Esophagus (tissue), 2 donors: ENCODE measurements around the gene NOTCH2. TPM values are rescaled to one million over a fixed set of nuclear protein-coding genes. Genes with fewer than 3 reads are reported as not detected.

Experiments used
- H3K27ac ChIP-seq, 2 donors: one replicate each; pipeline ENCODE4 v1.5.1; 2013; ENCODE audit warnings: low read depth in 2 of 2, mild to moderate bottlenecking in 2 of 2, inconsistent platforms in 1 of 2, low read length in 1 of 2, moderate library complexity in 1 of 2
- H3K27me3 ChIP-seq, 2 donors: one replicate each; pipeline ENCODE4 v1.6.1; 2013; ENCODE audit warnings: low read length in 2 of 2, control low read depth in 1 of 2, mild to moderate bottlenecking in 1 of 2; ENCODE audit not compliant: insufficient read depth in 2 of 2, control insufficient read depth in 1 of 2
- H3K36me3 ChIP-seq, 2 donors: one replicate each; pipeline ENCODE4 v1.6.1; 2013; ENCODE audit warnings: low read length in 1 of 2; ENCODE audit not compliant: control insufficient read depth in 2 of 2, insufficient read depth in 2 of 2
- H3K4me1 ChIP-seq, 2 donors: one replicate each; pipeline ENCODE4 v1.6.1; 2013; ENCODE audit warnings: low read length in 1 of 2; ENCODE audit not compliant: control insufficient read depth in 2 of 2, insufficient read depth in 2 of 2
- H3K4me3 ChIP-seq, 2 donors: one replicate each; pipeline ENCODE4 v1.5.1; 2013; ENCODE audit warnings: low read length in 2 of 2, mild to moderate bottlenecking in 2 of 2, low read depth in 1 of 2, moderate library complexity in 1 of 2
- H3K9me3 ChIP-seq, 2 donors: one replicate each; pipeline ENCODE4 v1.6.1; 2013; ENCODE audit warnings: mild to moderate bottlenecking in 2 of 2, low read depth in 1 of 2, low read length in 1 of 2, moderate library complexity in 1 of 2; ENCODE audit not compliant: control insufficient read depth in 2 of 2, insufficient read depth in 1 of 2
- WGBS, 2 donors: extraction: QIAGEN DNeasy Blood & Tissue Kit; methylation state at CpG; one replicate each; pipeline ENCODE4 v1.1.7; 2013; 5-methylcytosine and 5-hydroxymethylcytosine counted together
- polyA plus RNA-seq, 2 donors: library from polyadenylated mRNA; stranded (reverse); fragments of 200-250 nt; gene quantifications; one replicate each; pipeline ENCODE4 v1.2.3, GENCODE V29; 2013
- donor health status: healthy with polysubstance abuse.
- donor health status: Bipolar disorder and iron deficiency.

The NOTCH2 gene
- polyA plus RNA-seq, 2 donors = 12.5 TPM

DNA sequence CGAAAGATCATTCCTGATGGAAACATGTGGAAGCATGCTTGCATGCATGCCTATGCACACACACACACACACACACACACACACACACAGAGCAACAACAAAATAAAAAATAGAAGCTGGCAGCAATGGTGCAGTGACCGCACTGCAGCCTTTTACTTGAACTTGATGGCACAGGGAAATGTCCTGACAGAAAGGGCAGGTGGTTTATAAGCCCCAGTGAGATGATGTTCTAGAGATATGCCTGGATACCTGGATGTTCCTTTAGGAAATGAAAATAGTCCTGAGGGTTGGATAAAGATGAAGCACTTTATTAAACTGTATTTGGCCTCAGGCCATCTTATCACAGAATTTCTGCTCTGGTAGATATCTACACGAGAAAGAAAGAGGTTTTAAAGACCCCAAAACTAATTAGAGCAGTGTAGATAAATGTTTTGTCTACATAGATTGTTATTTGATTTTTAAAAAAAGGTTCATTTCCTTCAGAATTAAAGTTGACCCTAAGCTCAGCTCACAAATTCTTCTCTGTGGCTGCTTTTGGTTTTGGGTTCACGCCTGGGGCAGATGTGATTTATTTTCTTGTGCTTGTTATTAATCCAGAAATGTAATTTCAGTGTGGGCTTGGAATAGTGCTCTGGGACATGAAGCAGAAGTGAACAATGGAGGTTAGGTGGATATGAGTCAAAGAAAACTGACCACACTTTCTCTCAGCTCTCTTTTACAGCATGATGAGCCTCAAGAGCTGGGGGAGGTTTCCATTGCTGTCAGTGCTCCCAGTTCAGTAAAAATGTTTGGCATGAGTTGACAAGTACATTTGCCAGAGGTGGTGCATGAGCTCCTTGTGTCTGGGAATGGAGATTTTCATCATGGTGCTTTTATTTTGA is 196.1 kb downstream of the NOTCH2 start:
- Histone ChIP-seq H3K9me3 (no peaks in the 10 kb centered on the region), H3K36me3 (no peaks in the 10 kb centered on the region), H3K27ac (no peak overlapping the region), H3K4me1 (no peaks in the 10 kb centered on the region), H3K4me3 (no peak overlapping the region), H3K27me3 (no peaks in the 10 kb centered on the region)
- 54% methylated on average over 4 of the region's 4 CpGs for WGBS, 2 donors

DNA sequence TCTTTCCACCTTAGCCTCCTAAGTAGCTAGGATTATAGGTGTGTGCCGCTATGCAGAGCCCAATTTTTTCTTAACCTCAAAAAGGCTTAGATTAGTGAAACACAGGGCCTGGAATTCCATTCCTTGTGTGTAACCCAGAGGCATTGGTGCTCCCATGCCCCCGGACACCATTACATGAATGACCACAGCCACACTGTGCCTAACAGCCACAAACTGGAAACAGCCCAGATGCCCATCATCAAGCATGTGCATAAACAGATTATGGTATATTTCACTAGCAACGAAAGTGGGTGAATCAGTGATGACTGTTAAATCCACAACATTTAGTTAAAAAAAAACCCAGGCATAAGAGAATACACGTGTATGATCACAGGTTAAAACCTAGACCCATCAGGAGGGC is 197.6 kb downstream of the NOTCH2 start:
- Histone ChIP-seq H3K4me1 (no peaks in the 10 kb centered on the region), H3K4me3 (no peak overlapping the region), H3K9me3 (no peaks in the 10 kb centered on the region), H3K36me3 (no peaks in the 10 kb centered on the region), H3K27me3 (no peaks in the 10 kb centered on the region), H3K27ac (no peak overlapping the region)
- WGBS, 2 donors = 85 to 87% methylated on average over 4 of the region's 4 CpGs

- Histone ChIP-seq H3K4me1 (no peaks in the 10 kb centered on the region), H3K27ac (no peak overlapping the region), H3K4me3 (no peak overlapping the region), H3K9me3 (no peaks in the 10 kb centered on the region), H3K36me3 (no peaks in the 10 kb centered on the region), H3K27me3 (no peaks in the 10 kb centered on the region)
- 51 to 54% methylated on average over 20 of the region's 20 CpGs for WGBS, 2 donors
Observed at GRCh38 chr1:119870917-119871596, 198.4 kb downstream of the NOTCH2 start.

- Histone ChIP-seq H3K27me3 (no peaks in the 10 kb centered on the region), H3K4me1 (no peaks in the 10 kb centered on the region), H3K36me3 (no peaks in the 10 kb centered on the region), H3K9me3 (no peaks in the 10 kb centered on the region), H3K4me3 (no peak overlapping the region), H3K27ac (no peak overlapping the region)
- 76 to 84% methylated on average over 1 of the region's 1 CpG for WGBS, 2 donors
Observed at GRCh38 chr1:119869995-119870394, 199.5 kb downstream of the NOTCH2 start.

- 74 to 75% methylated on average over 2 of the region's 2 CpGs for WGBS, 2 donors
- H3K9me3 ChIP-seq = no peaks in the 10 kb centered on the region
- H3K4me1 ChIP-seq = no peaks in the 10 kb centered on the region
- H3K36me3 ChIP-seq = no peaks in the 10 kb centered on the region
- H3K4me3 ChIP-seq = no peak overlapping the region
- no peak overlapping the region for H3K27ac ChIP-seq
- H3K27me3 ChIP-seq = no peaks in the 10 kb centered on the region
Observed at GRCh38 chr1:119868176-119868575, 201.3 kb downstream of the NOTCH2 start.

GRCh38 chr1:119866451-119866850 is 203.0 kb downstream of the NOTCH2 start:
- Histone ChIP-seq H3K4me1 (no peaks in the 10 kb centered on the region), H3K4me3 (no peak overlapping the region), H3K9me3 (no peaks in the 10 kb centered on the region), H3K36me3 (no peaks in the 10 kb centered on the region), H3K27me3 (no peaks in the 10 kb centered on the region), H3K27ac (no peak overlapping the region)
- WGBS, 2 donors = 67 to 77% methylated on average over 3 of the region's 3 CpGs

- no peaks in the 10 kb centered on the region for H3K36me3 ChIP-seq
- no peak overlapping the region for H3K27ac ChIP-seq
- H3K4me1 ChIP-seq = no peaks in the 10 kb centered on the region
- H3K4me3 ChIP-seq = no peak overlapping the region
- no peaks in the 10 kb centered on the region for H3K27me3 ChIP-seq
- H3K9me3 ChIP-seq = no peaks in the 10 kb centered on the region
- WGBS, 2 donors = 54 to 60% methylated on average over 4 of the region's 4 CpGs
Observed at GRCh38 chr1:119865627-119866026, 203.8 kb downstream of the NOTCH2 start.

- no peaks in the 10 kb centered on the region for H3K4me1 ChIP-seq
- no peak overlapping the region for H3K4me3 ChIP-seq
- no peaks in the 10 kb centered on the region for H3K36me3 ChIP-seq
- no peaks in the 10 kb centered on the region for H3K27me3 ChIP-seq
- H3K27ac ChIP-seq = no peak overlapping the region
- no peaks in the 10 kb centered on the region for H3K9me3 ChIP-seq
Observed at GRCh38 chr1:119862276-119862675, 207.2 kb downstream of the NOTCH2 start.
